Measurements from ENCODE around the gene ITGA5.

Gene ITGA5

GRCh38 chr12:54372113-54372806 lies 46.8 kb downstream of the ITGA5 start:
- no peaks in the 10 kb centered on the region for H3K36me3 ChIP-seq (replicated peaks)
- H3K27ac ChIP-seq: no peak overlapping the region
- no peaks in the 10 kb centered on the region for H3K27me3 ChIP-seq (replicated peaks)
- in situ Hi-C loops (cut with HindIII; ENCODE audit: low pct_ligation_motif_present, low sequenced_read_pairs): no loop called here
- TF ChIP-seq, protein P1, sequence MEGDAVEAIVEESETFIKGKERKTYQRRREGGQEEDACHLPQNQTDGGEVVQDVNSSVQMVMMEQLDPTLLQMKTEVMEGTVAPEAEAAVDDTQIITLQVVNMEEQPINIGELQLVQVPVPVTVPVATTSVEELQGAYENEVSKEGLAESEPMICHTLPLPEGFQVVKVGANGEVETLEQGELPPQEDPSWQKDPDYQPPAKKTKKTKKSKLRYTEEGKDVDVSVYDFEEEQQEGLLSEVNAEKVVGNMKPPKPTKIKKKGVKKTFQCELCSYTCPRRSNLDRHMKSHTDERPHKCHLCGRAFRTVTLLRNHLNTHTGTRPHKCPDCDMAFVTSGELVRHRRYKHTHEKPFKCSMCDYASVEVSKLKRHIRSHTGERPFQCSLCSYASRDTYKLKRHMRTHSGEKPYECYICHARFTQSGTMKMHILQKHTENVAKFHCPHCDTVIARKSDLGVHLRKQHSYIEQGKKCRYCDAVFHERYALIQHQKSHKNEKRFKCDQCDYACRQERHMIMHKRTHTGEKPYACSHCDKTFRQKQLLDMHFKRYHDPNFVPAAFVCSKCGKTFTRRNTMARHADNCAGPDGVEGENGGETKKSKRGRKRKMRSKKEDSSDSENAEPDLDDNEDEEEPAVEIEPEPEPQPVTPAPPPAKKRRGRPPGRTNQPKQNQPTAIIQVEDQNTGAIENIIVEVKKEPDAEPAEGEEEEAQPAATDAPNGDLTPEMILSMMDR (IDR thresholded peaks at IDR 0.05; ENCODE audit: low read depth, low read length, missing control alignments): no peak
- no peak overlapping the region for H3K4me3 ChIP-seq (ENCODE audit: low read depth, low read length)
- DNase-seq: no peak

DNA sequence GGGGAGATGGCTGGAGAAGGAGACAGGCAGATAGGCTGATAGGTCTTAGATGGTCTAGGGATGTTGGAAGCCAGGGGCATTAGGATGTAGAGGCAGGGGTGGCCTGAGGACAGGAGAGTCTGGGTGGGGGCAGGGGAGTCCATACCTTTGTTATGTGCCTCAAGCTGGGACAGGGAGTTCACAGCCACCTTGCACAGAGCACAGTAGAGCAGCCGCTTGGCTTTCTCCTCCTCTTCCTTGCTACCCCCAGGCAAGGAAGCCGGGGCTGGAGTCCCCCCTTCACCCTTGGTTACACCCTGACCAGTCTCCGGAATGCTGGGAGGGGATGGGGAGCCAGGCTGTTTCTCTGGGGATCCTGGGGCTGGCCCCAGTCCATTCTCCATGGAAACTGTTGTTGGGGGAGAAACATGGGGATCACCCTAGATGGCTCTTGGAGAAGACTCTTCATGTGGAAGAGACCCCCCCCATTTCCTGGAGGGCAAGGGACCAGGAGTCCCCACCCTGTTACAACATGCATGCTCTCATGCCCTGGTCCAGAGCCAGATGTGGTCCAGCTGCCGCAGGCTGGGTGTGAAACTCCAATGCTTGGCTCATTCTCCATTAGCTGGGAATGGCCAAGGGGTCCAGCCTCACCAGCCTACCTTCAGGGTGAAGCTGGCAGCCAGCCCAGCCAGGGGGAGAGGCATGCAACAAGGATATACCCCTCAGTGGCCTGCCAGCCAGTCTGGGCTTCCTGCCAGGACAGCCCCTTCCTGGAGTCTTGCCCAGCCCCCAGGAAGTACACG lies 47.5 kb downstream of the ITGA5 start:
- H3K36me3 ChIP-seq (replicated peaks): no peaks in the 10 kb centered on the region
- no peak for DNase-seq
- TF ChIP-seq, protein P1 (IDR thresholded peaks at IDR 0.05; ENCODE audit: low read depth, low read length, missing control alignments): no peak
- in situ Hi-C loops (cut with HindIII; ENCODE audit: low pct_ligation_motif_present, low sequenced_read_pairs): no loop called here
- H3K27ac ChIP-seq: no peak overlapping the region
- no peaks in the 10 kb centered on the region for H3K27me3 ChIP-seq (replicated peaks)
- H3K4me3 ChIP-seq (ENCODE audit: low read depth, low read length): no peak overlapping the region

DNA sequence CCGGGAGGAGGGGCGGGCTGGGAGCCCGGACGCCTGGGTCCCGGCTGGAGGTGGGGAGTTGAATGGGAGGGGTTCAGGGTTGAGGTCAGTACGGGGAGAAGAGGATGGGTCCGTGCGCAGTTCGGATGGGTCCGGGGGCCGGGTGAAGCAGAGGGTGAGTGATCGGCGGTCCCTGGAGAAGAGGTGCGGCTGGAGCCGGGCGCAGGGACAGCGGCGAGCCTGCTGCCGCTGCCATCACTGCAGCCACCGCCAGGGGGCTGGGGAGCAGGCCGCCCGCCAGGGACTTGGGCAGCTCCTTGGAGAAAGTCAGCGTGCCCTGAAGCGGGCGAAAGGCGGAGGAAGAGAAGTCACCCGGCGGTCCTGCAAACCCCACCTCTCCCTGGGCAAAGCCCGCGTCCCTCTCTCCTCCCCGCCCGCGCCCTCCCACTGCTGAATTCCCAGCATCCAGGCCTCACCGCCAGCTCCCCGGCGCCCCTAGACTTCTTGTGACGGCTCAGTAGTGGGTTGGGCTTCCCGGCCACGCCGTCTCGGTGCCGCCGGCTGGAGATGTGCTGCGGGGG lies 48.8 kb downstream of the ITGA5 start:
- peak; percentile 57 for DNase-seq
- in situ Hi-C loops (cut with HindIII; ENCODE audit: low pct_ligation_motif_present, low sequenced_read_pairs): no loop called here
- no peak overlapping the region for H3K27ac ChIP-seq

DNA sequence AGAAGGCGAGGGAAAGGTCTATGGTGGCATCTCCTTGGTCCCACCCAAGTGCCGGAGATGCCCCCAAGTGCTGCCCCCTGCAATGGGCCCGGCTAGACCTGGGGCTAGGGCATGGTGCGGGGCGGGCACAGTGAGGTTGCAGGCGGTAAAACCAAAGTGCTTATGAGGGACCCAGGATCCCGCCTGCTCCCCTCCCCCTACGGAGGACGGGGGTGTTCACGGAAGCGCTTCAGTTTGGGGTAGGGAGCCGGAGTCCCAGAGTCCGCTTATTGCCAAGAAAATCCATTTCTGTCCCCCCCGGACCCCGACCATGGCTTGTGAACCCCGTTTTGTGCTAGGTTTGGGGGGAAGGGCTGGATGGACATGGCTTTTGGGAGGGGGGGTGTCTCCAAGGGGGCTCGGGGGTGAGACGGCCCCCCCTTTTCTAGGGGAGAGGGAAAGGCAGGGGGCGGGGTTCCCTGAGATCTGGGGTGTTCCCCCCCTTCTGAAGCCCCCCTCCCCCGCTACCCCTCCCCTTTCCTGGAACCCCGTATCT lies 49.4 kb downstream of the ITGA5 start:
- H3K27me3 ChIP-seq (replicated peaks): no peaks in the 10 kb centered on the region
- no peak overlapping the region for H3K27ac ChIP-seq
- H3K36me3 ChIP-seq (replicated peaks): no peaks in the 10 kb centered on the region
- no peak for DNase-seq
- in situ Hi-C loops (cut with HindIII; ENCODE audit: low pct_ligation_motif_present, low sequenced_read_pairs): no loop called here
- TF ChIP-seq, protein P1 (IDR thresholded peaks at IDR 0.05; ENCODE audit: low read depth, low read length, missing control alignments): no peak
- H3K4me3 ChIP-seq (ENCODE audit: low read depth, low read length): peak overlapping the region; percentile 52

More for the DNA sequence above, 48.8 kb downstream of the ITGA5 start:
- TF ChIP-seq, protein P1 (IDR thresholded peaks at IDR 0.05; ENCODE audit: low read depth, low read length, missing control alignments): peak; percentile 85
- no peaks in the 10 kb centered on the region for H3K36me3 ChIP-seq (replicated peaks)
- H3K4me3 ChIP-seq (ENCODE audit: low read depth, low read length): peak overlapping the region; percentile 52
- H3K27me3 ChIP-seq (replicated peaks): no peaks in the 10 kb centered on the region

DNA sequence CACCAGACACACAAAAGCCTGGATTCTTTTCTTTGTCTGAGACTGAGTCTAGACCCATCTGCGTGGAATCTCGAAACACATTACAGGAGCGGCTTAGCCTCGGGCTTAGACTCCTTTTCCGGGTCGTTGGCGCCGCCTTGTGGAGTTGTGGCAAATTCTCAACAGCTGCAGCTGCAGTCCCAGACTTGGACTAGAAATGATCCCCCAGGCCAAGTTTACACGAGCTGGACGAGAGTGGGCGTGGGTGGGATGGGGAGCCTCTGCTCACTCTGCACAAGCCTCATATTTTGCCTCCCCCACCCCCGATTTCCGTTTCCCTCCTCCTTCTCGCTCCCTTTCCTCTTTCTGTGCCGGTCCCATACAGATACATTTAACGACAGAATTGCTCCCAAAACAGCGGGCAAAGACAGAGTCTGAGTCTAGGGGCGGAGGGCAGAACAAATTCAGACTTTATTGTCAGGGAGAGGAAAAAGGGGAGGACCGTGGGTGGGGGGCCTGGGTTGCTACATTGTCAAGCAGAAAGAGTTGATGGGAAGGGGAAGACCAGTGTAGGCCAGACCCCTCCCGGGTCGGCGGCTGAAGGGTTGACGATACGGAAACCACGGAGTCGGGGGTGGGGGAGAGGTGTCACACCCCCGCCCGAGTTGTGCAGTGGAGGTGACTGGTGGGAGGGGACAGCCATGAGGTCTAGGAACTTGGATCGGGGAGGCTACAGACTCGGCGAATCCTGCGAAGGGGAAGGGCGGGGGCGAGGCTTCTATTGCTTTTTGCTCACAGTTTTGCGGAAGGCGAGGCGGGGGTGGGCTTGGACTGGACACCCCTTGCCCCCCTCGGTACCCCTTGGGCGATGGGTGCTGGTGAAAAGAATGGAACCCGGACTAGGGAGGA lies 50.1 kb downstream of the ITGA5 start:
- TF ChIP-seq, protein P1 (IDR thresholded peaks at IDR 0.05; ENCODE audit: low read depth, low read length, missing control alignments): peak; percentile 91
- Histone ChIP-seq H3K4me3 (ENCODE audit: low read depth, low read length) (peak overlapping the region; percentile 43), H3K36me3 (replicated peaks) (no peaks in the 10 kb centered on the region), H3K27ac (no peak overlapping the region), H3K27me3 (replicated peaks) (no peaks in the 10 kb centered on the region)
- in situ Hi-C loops (cut with HindIII; ENCODE audit: low pct_ligation_motif_present, low sequenced_read_pairs): no loop called here
- DNase-seq: peak; percentile 83
